GM12892 (cell line): ENCODE results near the gene RTL5.

Experiments
- POLR2A ChIP-seq: IDR thresholded peaks from 2 replicates; pipeline ENCODE4 v1.6.1; 2011; ENCODE audit warnings: low read depth, low read length, control low read depth
- POLR2AphosphoS5 ChIP-seq: IDR thresholded peaks from 2 replicates; pipeline ENCODE4 v1.6.1; 2011; ENCODE audit warnings: low read depth, low read length, control low read depth

GRCh38 chrX:72102760-72103159 lies 29.0 kb downstream of the RTL5 start:
- TF ChIP-seq POLR2AphosphoS5: no peak
- TF ChIP-seq POLR2A: no peak
